Epithelial cell of esophagus (primary cell): ENCODE results near the gene HAPLN3.

Experiments used
- DNase-seq: peaks from one replicate; pipeline ENCODE4 v3.0.0; 2010; ENCODE audit warnings: low read depth
- H3K4me3 ChIP-seq: 2 replicates; pipeline ENCODE4 v1.5.1; 2011; ENCODE audit warnings: mild to moderate bottlenecking, low read length, control low read depth
- CTCF ChIP-seq: IDR thresholded peaks from 2 replicates; pipeline ENCODE4 v1.5.1; 2011; ENCODE audit warnings: low read depth, mild to moderate bottlenecking, low read length, control low read depth, inconsistent platforms; ENCODE audit not compliant: insufficient read depth; ENCODE audit errors: missing control alignments

HAPLN3 gene

GRCh38 chr15:88880944-88881740, 14.2 kb downstream of the HAPLN3 start:
- no peak for TF ChIP-seq CTCF
- no peak for DNase-seq
- no peak overlapping the region for H3K4me3 ChIP-seq

GRCh38 chr15:88878720-88879184, 16.6 kb downstream of the HAPLN3 start:
- peak; percentile 59 for DNase-seq
- peak; percentile 79 for TF ChIP-seq CTCF
- no peak overlapping the region for H3K4me3 ChIP-seq

- no peak overlapping the region for H3K4me3 ChIP-seq
- no peak for TF ChIP-seq CTCF
- no peak for DNase-seq
These were observed 17.4 kb downstream of the HAPLN3 start for GRCh38 chr15:88877906-88878305.

GRCh38 chr15:88877415-88877814, 17.9 kb downstream of the HAPLN3 start:
- DNase-seq = no peak
- no peak for TF ChIP-seq CTCF
- H3K4me3 ChIP-seq = no peak overlapping the region

GRCh38 chr15:88876573-88876972, 18.8 kb downstream of the HAPLN3 start:
- no peak for TF ChIP-seq CTCF
- DNase-seq = no peak

GRCh38 chr15:88874684-88875083, 20.7 kb downstream of the HAPLN3 start:
- TF ChIP-seq CTCF = no peak
- no peak overlapping the region for H3K4me3 ChIP-seq
- no peak for DNase-seq

More at GRCh38 chr15:88876573-88876972, 18.8 kb downstream of the HAPLN3 start:
- no peak overlapping the region for H3K4me3 ChIP-seq

- DNase-seq = no peak
- TF ChIP-seq CTCF = no peak
- H3K4me3 ChIP-seq = no peak overlapping the region
These were observed 21.1 kb downstream of the HAPLN3 start for GRCh38 chr15:88874275-88874674.
